B cell (primary cell): ENCODE data around the gene NUBP1.

Experiments
- EZH2 ChIP-seq: IDR thresholded peaks from 2 replicates; pipeline ENCODE4 v1.6.1; 2012; ENCODE audit warnings: borderline replicate concordance, low read depth, mild to moderate bottlenecking, moderate library complexity, low read length; ENCODE audit not compliant: insufficient read depth, poor library complexity, severe bottlenecking
- TF ChIP-seq, protein P1 (sequence below): fragments of 200-600 bp; IDR thresholded peaks from one replicate; pipeline ENCODE4 v1.8.0; 2022; ENCODE audit warnings: antibody characterized with exemption, mild to moderate bottlenecking

DNA sequence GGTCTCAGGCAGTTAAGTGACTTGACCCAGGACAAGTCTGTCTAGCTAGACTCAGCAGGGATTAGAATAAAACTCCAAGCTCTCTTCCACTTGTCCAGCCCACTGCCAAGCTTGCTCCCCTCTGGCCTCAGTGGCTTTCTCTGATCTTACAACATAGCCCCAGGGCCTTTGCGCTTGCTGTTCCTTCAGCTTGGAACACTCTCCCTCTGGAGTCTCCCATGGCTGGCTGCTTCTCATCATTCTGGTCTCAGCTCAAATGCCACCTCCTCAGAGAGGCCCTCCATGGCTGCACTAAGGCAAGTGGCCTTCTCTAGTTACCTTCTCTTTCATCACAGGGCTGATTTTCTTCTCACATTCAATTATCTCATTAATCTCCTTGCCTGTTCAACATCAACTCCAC is 73.9 kb downstream of the NUBP1 start:
- TF ChIP-seq, protein P1, sequence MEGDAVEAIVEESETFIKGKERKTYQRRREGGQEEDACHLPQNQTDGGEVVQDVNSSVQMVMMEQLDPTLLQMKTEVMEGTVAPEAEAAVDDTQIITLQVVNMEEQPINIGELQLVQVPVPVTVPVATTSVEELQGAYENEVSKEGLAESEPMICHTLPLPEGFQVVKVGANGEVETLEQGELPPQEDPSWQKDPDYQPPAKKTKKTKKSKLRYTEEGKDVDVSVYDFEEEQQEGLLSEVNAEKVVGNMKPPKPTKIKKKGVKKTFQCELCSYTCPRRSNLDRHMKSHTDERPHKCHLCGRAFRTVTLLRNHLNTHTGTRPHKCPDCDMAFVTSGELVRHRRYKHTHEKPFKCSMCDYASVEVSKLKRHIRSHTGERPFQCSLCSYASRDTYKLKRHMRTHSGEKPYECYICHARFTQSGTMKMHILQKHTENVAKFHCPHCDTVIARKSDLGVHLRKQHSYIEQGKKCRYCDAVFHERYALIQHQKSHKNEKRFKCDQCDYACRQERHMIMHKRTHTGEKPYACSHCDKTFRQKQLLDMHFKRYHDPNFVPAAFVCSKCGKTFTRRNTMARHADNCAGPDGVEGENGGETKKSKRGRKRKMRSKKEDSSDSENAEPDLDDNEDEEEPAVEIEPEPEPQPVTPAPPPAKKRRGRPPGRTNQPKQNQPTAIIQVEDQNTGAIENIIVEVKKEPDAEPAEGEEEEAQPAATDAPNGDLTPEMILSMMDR = no peak
- no peak for TF ChIP-seq EZH2
